Testis (tissue), 2 donors: ENCODE data around the gene EME1.

Source experiments
- POLR2A ChIP-seq: fragments of 450-650 bp; IDR thresholded peaks from one replicate; pipeline ENCODE4 v1.6.1; 2017; ENCODE audit warnings: antibody characterized with exemption, mild to moderate bottlenecking, moderate library complexity
- TF ChIP-seq, protein P1 (sequence below), 3 experiments: fragments of 450-650 bp in 2 of 3; fragments of 200-600 bp in 1 of 3; sonication (generic) in 1 of 3; IDR thresholded peaks; one replicate each; pipeline ENCODE4 v1.5.1; 2016 to 2019; ENCODE audit warnings: antibody characterized with exemption in 3 of 3, mild to moderate bottlenecking in 2 of 3, moderate library complexity in 1 of 3

GRCh38 chr17:50364061-50364458, 9.0 kb upstream of the EME1 start:
- TF ChIP-seq, protein P1, sequence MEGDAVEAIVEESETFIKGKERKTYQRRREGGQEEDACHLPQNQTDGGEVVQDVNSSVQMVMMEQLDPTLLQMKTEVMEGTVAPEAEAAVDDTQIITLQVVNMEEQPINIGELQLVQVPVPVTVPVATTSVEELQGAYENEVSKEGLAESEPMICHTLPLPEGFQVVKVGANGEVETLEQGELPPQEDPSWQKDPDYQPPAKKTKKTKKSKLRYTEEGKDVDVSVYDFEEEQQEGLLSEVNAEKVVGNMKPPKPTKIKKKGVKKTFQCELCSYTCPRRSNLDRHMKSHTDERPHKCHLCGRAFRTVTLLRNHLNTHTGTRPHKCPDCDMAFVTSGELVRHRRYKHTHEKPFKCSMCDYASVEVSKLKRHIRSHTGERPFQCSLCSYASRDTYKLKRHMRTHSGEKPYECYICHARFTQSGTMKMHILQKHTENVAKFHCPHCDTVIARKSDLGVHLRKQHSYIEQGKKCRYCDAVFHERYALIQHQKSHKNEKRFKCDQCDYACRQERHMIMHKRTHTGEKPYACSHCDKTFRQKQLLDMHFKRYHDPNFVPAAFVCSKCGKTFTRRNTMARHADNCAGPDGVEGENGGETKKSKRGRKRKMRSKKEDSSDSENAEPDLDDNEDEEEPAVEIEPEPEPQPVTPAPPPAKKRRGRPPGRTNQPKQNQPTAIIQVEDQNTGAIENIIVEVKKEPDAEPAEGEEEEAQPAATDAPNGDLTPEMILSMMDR (IDR thresholded peaks at IDR 0.05) = no peak
- TF ChIP-seq POLR2A = no peak
